BLaER1 treated with 17β-estradiol and CSF1 and Interleukin-3, amounts not matched to agents 10 nM and 100 nM (cell line): ENCODE data around the gene PIGR.

Experiments
- H3K27ac ChIP-seq, 11 experiments: shearing (Covaris generic); formaldehyde crosslinking; 2 replicates each; pipeline ENCODE4 v1.8.1; 2022
- H3K27me3 ChIP-seq, 11 experiments: shearing (Covaris generic); formaldehyde crosslinking; 2 replicates each; pipeline ENCODE4 v1.8.1; 2022
- H3K36me3 ChIP-seq, 11 experiments: shearing (Covaris generic); formaldehyde crosslinking; 2 replicates each; pipeline ENCODE4 v1.8.1; 2022
- H3K4me1 ChIP-seq, 10 experiments: shearing (Covaris generic); formaldehyde crosslinking; 2 replicates each; pipeline ENCODE4 v1.8.1; 2022
- H3K4me2 ChIP-seq, 11 experiments: shearing (Covaris generic); formaldehyde crosslinking; 2 replicates each; pipeline ENCODE4 v1.8.1; 2022
- H3K4me3 ChIP-seq, 10 experiments: shearing (Covaris generic); formaldehyde crosslinking; 2 replicates each; pipeline ENCODE4 v1.8.1; 2022
- H3K9ac ChIP-seq, 11 experiments: shearing (Covaris generic); formaldehyde crosslinking; 2 replicates each; pipeline ENCODE4 v1.8.1; 2022
- H3K9me3 ChIP-seq, 11 experiments: shearing (Covaris generic); formaldehyde crosslinking; replicated peaks in 1 of 11; 2 replicates each; pipeline ENCODE4 v1.8.1; 2022
- H4K20me1 ChIP-seq, 11 experiments: shearing (Covaris generic); formaldehyde crosslinking; 2 replicates each; pipeline ENCODE4 v1.8.1; 2022
- Cebpa-rat ChIP-seq, 11 experiments: shearing (Covaris generic); IDR thresholded peaks; 2 replicates each; pipeline ENCODE4 v1.8.1; 2022

PIGR gene

GRCh38 chr1:206890125-206891060 lies 55.9 kb downstream of the PIGR start:
- Histone ChIP-seq H3K27ac (peak overlapping the region; percentile 26 to 77 (median 39); a peak in 16 of 22 replicates), H3K4me2 (peak overlapping the region; percentile 59 to 83 (median 71)), H4K20me1 (no peaks in the 10 kb centered on the region), H3K4me3 (no peak overlapping the region), H3K9me3 (peaks cover 0 to 22% (median 13%) of the 10 kb centered on the region in 11 experiments; a peak in 13 of 22 replicates), H3K4me1 (peaks cover 16 to 32% (median 19%) of the 10 kb centered on the region in 10 experiments), H3K9ac (peak overlapping the region in 1 of 11 experiments; percentile 63; a peak in 1 of 22 replicates), H3K36me3 (no peaks in the 10 kb centered on the region), H3K27me3 (peaks cover 0 to 18% (median 0%) of the 10 kb centered on the region in 11 experiments; a peak in 3 of 22 replicates)
- TF ChIP-seq Cebpa-rat (IDR thresholded peaks at IDR 0.05) = no peak

GRCh38 chr1:206887701-206888100 lies 58.6 kb downstream of the PIGR start:
- Histone ChIP-seq H3K27me3 (peaks cover 0 to 13% (median 0%) of the 10 kb centered on the region in 11 experiments; a peak in 3 of 22 replicates), H3K4me3 (no peak overlapping the region), H3K36me3 (no peaks in the 10 kb centered on the region), H3K27ac (no peak overlapping the region), H3K4me2 (no peak overlapping the region), H3K9me3 (peaks cover 0 to 22% (median 13%) of the 10 kb centered on the region in 11 experiments; a peak in 13 of 22 replicates), H3K4me1 (peaks cover 16 to 24% (median 19%) of the 10 kb centered on the region in 10 experiments), H4K20me1 (no peaks in the 10 kb centered on the region), H3K9ac (no peak overlapping the region)
- TF ChIP-seq Cebpa-rat (IDR thresholded peaks at IDR 0.05) = no peak

- H3K4me2 ChIP-seq = no peak overlapping the region
These were observed 59.4 kb downstream of the PIGR start for GRCh38 chr1:206886831-206887230.

GRCh38 chr1:206885341-206886060 lies 60.8 kb downstream of the PIGR start:
- peaks cover 4 to 8% (median 6%) of the 10 kb centered on the region in 10 experiments for H3K4me1 ChIP-seq
- no peaks in the 10 kb centered on the region for H4K20me1 ChIP-seq
- H3K36me3 ChIP-seq = no peaks in the 10 kb centered on the region
- no peak for TF ChIP-seq Cebpa-rat (IDR thresholded peaks at IDR 0.05)
- H3K27ac ChIP-seq = no peak overlapping the region
- no peak overlapping the region for H3K9ac ChIP-seq
- H3K4me3 ChIP-seq = no peak overlapping the region
- peaks cover 0 to 8% (median 3%) of the 10 kb centered on the region in 11 experiments; a peak in 7 of 22 replicates for H3K9me3 ChIP-seq
- no peak overlapping the region for H3K4me2 ChIP-seq
- peaks cover 0 to 13% (median 0%) of the 10 kb centered on the region in 11 experiments; a peak in 3 of 22 replicates for H3K27me3 ChIP-seq

More at GRCh38 chr1:206886831-206887230, 59.4 kb downstream of the PIGR start:
- Histone ChIP-seq H3K27me3 (peaks cover 0 to 13% (median 0%) of the 10 kb centered on the region in 11 experiments; a peak in 3 of 22 replicates), H3K27ac (no peak overlapping the region), H3K4me1 (peaks cover 16 to 21% (median 19%) of the 10 kb centered on the region in 10 experiments), H4K20me1 (no peaks in the 10 kb centered on the region), H3K36me3 (no peaks in the 10 kb centered on the region), H3K4me3 (no peak overlapping the region), H3K9me3 (peaks cover 0 to 21% (median 12%) of the 10 kb centered on the region in 11 experiments; a peak in 13 of 22 replicates), H3K9ac (no peak overlapping the region)
- TF ChIP-seq Cebpa-rat (IDR thresholded peaks at IDR 0.05) = no peak

- Histone ChIP-seq H4K20me1 (no peaks in the 10 kb centered on the region), H3K27ac (no peak overlapping the region), H3K4me2 (no peak overlapping the region), H3K4me1 (no peaks in the 10 kb centered on the region), H3K9me3 (peaks cover 0 to 17% (median 13%) of the 10 kb centered on the region in 11 experiments; a peak in 13 of 22 replicates), H3K9ac (no peak overlapping the region), H3K36me3 (no peaks in the 10 kb centered on the region), H3K4me3 (no peak overlapping the region), H3K27me3 (peaks cover 0 to 13% (median 0%) of the 10 kb centered on the region in 11 experiments; a peak in 3 of 22 replicates)
- TF ChIP-seq Cebpa-rat (IDR thresholded peaks at IDR 0.05) = no peak
These were observed 62.4 kb downstream of the PIGR start for GRCh38 chr1:206883876-206884275.

GRCh38 chr1:206883160-206883559 lies 63.1 kb downstream of the PIGR start:
- no peak for TF ChIP-seq Cebpa-rat (IDR thresholded peaks at IDR 0.05)

GRCh38 chr1:206882555-206882954 lies 63.7 kb downstream of the PIGR start:
- Histone ChIP-seq H3K27ac (no peak overlapping the region), H4K20me1 (no peaks in the 10 kb centered on the region), H3K9ac (no peak overlapping the region), H3K9me3 (peaks cover 12 to 30% (median 25%) of the 10 kb centered on the region in 11 experiments), H3K36me3 (0 out of 22 replicates have a peak, but pooled peaks cover 0 to 3% (median 0%) of the 10 kb centered on the region in 11 experiments), H3K27me3 (peaks cover 0 to 8% (median 0%) of the 10 kb centered on the region in 11 experiments; a peak in 3 of 22 replicates), H3K4me2 (no peak overlapping the region), H3K4me3 (no peak overlapping the region), H3K4me1 (no peaks in the 10 kb centered on the region)
- TF ChIP-seq Cebpa-rat (IDR thresholded peaks at IDR 0.05) = no peak

More at GRCh38 chr1:206883160-206883559, 63.1 kb downstream of the PIGR start:
- Histone ChIP-seq H4K20me1 (no peaks in the 10 kb centered on the region), H3K27ac (no peak overlapping the region), H3K4me3 (no peak overlapping the region), H3K4me2 (no peak overlapping the region), H3K9me3 (peaks cover 6 to 24% (median 19%) of the 10 kb centered on the region in 11 experiments), H3K36me3 (0 out of 22 replicates have a peak, but pooled peaks cover 0 to 2% (median 0%) of the 10 kb centered on the region in 11 experiments), H3K27me3 (peaks cover 0 to 13% (median 0%) of the 10 kb centered on the region in 11 experiments; a peak in 3 of 22 replicates), H3K4me1 (no peaks in the 10 kb centered on the region), H3K9ac (no peak overlapping the region)

GRCh38 chr1:206880314-206880713 lies 66.0 kb downstream of the PIGR start:
- peaks cover 34 to 53% (median 47%) of the 10 kb centered on the region in 11 experiments for H3K9me3 ChIP-seq
- no peak overlapping the region for H3K27ac ChIP-seq
- H3K4me2 ChIP-seq = no peak overlapping the region
- H3K27me3 ChIP-seq = no peaks in the 10 kb centered on the region
- H4K20me1 ChIP-seq = no peaks in the 10 kb centered on the region
- no peak overlapping the region for H3K4me3 ChIP-seq
- no peaks in the 10 kb centered on the region for H3K4me1 ChIP-seq
- H3K9ac ChIP-seq = no peak overlapping the region
- 0 out of 22 replicates have a peak, but pooled peaks cover 0 to 3% (median 0%) of the 10 kb centered on the region in 11 experiments for H3K36me3 ChIP-seq
- TF ChIP-seq Cebpa-rat (IDR thresholded peaks at IDR 0.05) = no peak
